KMS-11 (cell line): Measurements from ENCODE around the gene DMAC2.

ENCODE experiments used
- H2AFZ ChIP-seq: fragments of 200-600 bp; sonication (generic); 2 replicates; pipeline ENCODE4 v1.6.1; 2016; ENCODE audit warnings: antibody characterized with exemption, mixed run types, low read depth
- H3K27ac ChIP-seq: fragments of 200-600 bp; sonication (generic); 2 replicates; pipeline ENCODE4 v1.6.1; 2016; ENCODE audit warnings: mild to moderate bottlenecking, mixed run types
- H3K27me3 ChIP-seq: fragments of 200-600 bp; sonication (generic); 2 replicates; pipeline ENCODE4 v1.6.1; 2017; ENCODE audit warnings: mild to moderate bottlenecking, low read depth, mixed run types, moderate library complexity; ENCODE audit not compliant: insufficient read depth
- H3K36me3 ChIP-seq: fragments of 200-600 bp; sonication (generic); 2 replicates; pipeline ENCODE4 v1.6.1; 2017; ENCODE audit warnings: mild to moderate bottlenecking, mixed run types; ENCODE audit not compliant: insufficient read depth
- H3K4me1 ChIP-seq: fragments of 200-600 bp; sonication (generic); 2 replicates; pipeline ENCODE4 v1.6.1; 2016; ENCODE audit warnings: mild to moderate bottlenecking, low read depth, mixed run types; ENCODE audit not compliant: poor library complexity, severe bottlenecking
- H3K4me2 ChIP-seq: fragments of 200-600 bp; sonication (generic); 2 replicates; pipeline ENCODE4 v1.7.0; 2016; ENCODE audit warnings: mild to moderate bottlenecking, mixed run types
- H3K4me3 ChIP-seq: fragments of 200-600 bp; sonication (generic); IDR thresholded peaks from 2 replicates; pipeline ENCODE4 v1.6.1; 2017; ENCODE audit warnings: low read depth, low read length, mixed read lengths; ENCODE audit not compliant: insufficient read depth
- H3K79me2 ChIP-seq: fragments of 200-600 bp; sonication (generic); 2 replicates; pipeline ENCODE4 v1.6.1; 2016; ENCODE audit warnings: low read depth, mixed run types; ENCODE audit not compliant: insufficient read depth
- H3K9ac ChIP-seq: fragments of 200-600 bp; sonication (generic); 2 replicates; pipeline ENCODE4 v1.6.1; 2016; ENCODE audit warnings: mild to moderate bottlenecking, mixed run types
- H4K20me1 ChIP-seq: fragments of 200-600 bp; sonication (generic); 2 replicates; pipeline ENCODE4 v1.6.1; 2016; ENCODE audit warnings: mild to moderate bottlenecking, mixed run types; ENCODE audit not compliant: insufficient read depth
- TF ChIP-seq, protein P1 (sequence below): fragments of 200-600 bp; sonication (generic); conservative IDR thresholded peaks from 2 replicates; pipeline ENCODE4 v1.6.1; 2017; ENCODE audit warnings: low read depth, mild to moderate bottlenecking, antibody characterized with exemption, low read length, moderate library complexity, mixed read lengths

The DMAC2 gene

DNA sequence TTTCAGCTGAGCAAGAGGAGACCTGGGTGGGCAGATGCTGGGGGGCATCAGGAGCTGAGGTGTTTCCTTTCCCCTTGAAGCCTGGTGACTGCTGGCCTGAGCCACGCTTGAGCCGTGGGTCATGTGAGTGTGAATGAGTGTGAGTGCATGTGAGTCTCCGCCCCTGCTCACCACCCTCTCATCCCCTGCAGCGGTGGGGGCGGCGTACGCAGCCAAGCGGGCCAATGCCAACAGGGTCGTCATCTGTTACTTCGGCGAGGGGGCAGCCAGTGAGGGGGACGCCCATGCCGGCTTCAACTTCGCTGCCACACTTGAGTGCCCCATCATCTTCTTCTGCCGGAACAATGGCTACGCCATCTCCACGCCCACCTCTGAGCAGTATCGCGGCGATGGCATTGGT is 17.7 kb downstream of the DMAC2 start:
- no peaks in the 10 kb centered on the region; the same call in 1 of the 2 replicates for H3K36me3 ChIP-seq
- TF ChIP-seq, protein P1, sequence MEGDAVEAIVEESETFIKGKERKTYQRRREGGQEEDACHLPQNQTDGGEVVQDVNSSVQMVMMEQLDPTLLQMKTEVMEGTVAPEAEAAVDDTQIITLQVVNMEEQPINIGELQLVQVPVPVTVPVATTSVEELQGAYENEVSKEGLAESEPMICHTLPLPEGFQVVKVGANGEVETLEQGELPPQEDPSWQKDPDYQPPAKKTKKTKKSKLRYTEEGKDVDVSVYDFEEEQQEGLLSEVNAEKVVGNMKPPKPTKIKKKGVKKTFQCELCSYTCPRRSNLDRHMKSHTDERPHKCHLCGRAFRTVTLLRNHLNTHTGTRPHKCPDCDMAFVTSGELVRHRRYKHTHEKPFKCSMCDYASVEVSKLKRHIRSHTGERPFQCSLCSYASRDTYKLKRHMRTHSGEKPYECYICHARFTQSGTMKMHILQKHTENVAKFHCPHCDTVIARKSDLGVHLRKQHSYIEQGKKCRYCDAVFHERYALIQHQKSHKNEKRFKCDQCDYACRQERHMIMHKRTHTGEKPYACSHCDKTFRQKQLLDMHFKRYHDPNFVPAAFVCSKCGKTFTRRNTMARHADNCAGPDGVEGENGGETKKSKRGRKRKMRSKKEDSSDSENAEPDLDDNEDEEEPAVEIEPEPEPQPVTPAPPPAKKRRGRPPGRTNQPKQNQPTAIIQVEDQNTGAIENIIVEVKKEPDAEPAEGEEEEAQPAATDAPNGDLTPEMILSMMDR, result no peak
- no peaks in the 10 kb centered on the region for H3K79me2 ChIP-seq
- no peak overlapping the region for H3K4me2 ChIP-seq
- H3K4me1 ChIP-seq, result no peaks in the 10 kb centered on the region
- no peaks in the 10 kb centered on the region for H4K20me1 ChIP-seq
- H3K27ac ChIP-seq, result no peak overlapping the region
- no peaks in the 10 kb centered on the region for H3K27me3 ChIP-seq
- H2AFZ ChIP-seq, result no peak overlapping the region
- no peak overlapping the region for H3K4me3 ChIP-seq
- H3K9ac ChIP-seq, result no peak overlapping the region

DNA sequence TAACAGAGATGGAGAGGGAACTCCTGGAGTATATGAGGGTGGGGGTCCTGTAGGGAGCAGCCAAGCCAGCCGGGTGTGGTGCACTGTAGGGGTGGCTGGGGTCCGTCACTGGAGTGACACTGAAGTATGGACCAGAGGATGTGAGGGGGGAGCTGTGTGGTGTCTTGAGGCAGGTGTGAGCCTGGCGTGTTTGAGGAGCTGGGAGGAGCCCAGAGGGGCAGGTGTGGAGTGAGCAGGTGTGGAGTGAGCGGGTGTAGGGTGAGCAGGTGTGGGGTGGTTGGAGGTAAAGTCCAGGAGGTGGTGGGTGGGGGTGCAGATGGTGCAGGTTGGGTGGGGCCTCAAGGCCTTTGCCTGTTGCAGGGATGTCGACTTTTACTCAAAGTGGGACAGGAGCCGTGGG is 18.4 kb downstream of the DMAC2 start:
- no peaks in the 10 kb centered on the region; the same call in 1 of the 2 replicates for H3K36me3 ChIP-seq
- H4K20me1 ChIP-seq, result no peaks in the 10 kb centered on the region
- H3K9ac ChIP-seq, result no peak overlapping the region
- TF ChIP-seq, protein P1, result no peak
- no peak overlapping the region for H3K4me3 ChIP-seq
- no peak overlapping the region for H3K27ac ChIP-seq
- H3K4me2 ChIP-seq, result no peak overlapping the region
- H3K79me2 ChIP-seq, result no peaks in the 10 kb centered on the region
- no peaks in the 10 kb centered on the region for H3K4me1 ChIP-seq
- H3K27me3 ChIP-seq, result no peaks in the 10 kb centered on the region
- H2AFZ ChIP-seq, result no peak overlapping the region

DNA sequence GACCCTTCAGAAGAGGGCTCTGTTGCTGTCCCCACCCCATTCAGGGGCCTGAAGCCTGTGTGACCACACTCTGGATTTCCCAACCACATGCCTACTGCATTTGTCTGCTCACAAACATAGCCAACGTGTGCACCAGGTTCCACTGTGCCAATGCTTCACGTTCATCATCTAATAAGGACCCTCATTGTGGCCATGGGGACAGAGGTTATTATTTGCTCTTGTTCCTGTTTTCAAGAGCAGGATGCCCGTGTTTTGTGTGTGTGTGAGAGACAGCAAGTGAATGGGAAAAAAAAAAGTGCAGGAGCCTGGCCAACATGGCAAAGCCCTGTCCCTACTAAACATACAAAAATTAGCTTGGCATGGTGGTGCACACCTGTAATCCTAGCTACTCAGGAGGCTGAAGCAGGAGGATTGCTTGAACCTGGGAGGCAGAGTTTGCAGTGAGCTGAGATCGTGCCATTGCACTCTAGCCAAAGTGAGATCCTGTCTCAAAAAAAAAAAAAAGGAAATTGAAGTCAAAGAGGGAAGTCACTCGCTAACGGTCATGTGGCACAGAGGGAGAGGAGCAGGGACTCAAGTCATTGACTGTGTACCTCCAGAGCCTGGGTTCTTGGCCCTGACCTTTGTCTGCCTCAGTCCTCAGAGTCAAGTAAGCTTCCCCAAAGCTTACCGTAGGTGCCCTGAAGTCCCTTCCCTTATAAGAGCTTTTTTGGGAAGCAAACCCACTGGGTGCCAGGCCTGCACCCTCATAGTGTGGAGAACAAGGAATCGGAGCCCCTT is 19.4 kb downstream of the DMAC2 start:
- H2AFZ ChIP-seq, result no peak overlapping the region
- no peak overlapping the region for H3K9ac ChIP-seq
- no peaks in the 10 kb centered on the region for H3K27me3 ChIP-seq
- H3K4me3 ChIP-seq, result no peak overlapping the region
- H3K4me2 ChIP-seq, result no peak overlapping the region
- no peaks in the 10 kb centered on the region for H3K4me1 ChIP-seq
- no peaks in the 10 kb centered on the region; the same call in 1 of the 2 replicates for H3K36me3 ChIP-seq
- H4K20me1 ChIP-seq, result no peaks in the 10 kb centered on the region
- H3K27ac ChIP-seq, result no peak overlapping the region
- TF ChIP-seq, protein P1, result no peak
- no peaks in the 10 kb centered on the region for H3K79me2 ChIP-seq

DNA sequence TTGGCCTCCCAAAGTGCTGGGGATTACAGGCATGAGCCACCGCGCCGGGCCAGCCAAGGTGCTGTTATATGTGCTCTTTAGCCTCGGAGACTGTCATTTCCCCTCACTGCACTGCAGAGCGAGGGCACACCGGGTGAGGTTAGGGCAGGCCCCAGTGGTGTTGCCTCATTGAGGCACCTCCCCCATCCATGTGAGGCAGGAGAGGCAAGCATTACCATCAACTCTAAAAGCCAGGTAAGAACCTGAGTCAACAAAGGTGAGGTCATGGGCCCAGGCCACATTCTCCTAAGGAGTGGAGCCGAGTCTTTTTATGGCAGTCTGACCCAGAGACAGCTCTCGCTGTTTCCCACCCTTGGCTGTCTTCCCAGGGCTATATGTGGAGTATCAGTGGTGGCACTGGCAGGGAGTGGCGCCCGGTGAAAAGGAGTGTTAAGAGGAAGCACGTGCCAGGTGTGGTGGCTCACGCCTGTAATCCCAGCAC is 23.5 kb downstream of the DMAC2 start:
- H3K4me3 ChIP-seq, result no peak overlapping the region
- H3K4me2 ChIP-seq, result no peak overlapping the region
- TF ChIP-seq, protein P1, result no peak
- H2AFZ ChIP-seq, result no peak overlapping the region
- H3K36me3 ChIP-seq, result no peaks in the 10 kb centered on the region; the same call in 1 of the 2 replicates
- H3K9ac ChIP-seq, result no peak overlapping the region
- H3K27me3 ChIP-seq, result no peaks in the 10 kb centered on the region
- H3K4me1 ChIP-seq, result peaks cover 15% of the 10 kb centered on the region
- no peak overlapping the region for H3K27ac ChIP-seq
- no peaks in the 10 kb centered on the region for H3K79me2 ChIP-seq
- no peaks in the 10 kb centered on the region for H4K20me1 ChIP-seq
